Dermis microvascular lymphatic vessel endothelial cell (primary cell): Measurements from ENCODE around the gene ACSM6. TPM values are rescaled to one million over a fixed set of nuclear protein-coding genes. Genes with fewer than 3 reads are reported as not detected.

Experiments used
- DNase-seq, 2 donors: peaks; one replicate each; pipeline versions ENCODE4 v3.0.0 to v3.0.0-alpha.2; 2010; ENCODE audit warnings: low read depth in 2 of 2
- total RNA-seq: library from RNA; depleted of rRNA; stranded (reverse); fragments of >200 nt; gene quantifications from 2 replicates; pipeline ENCODE4 v1.2.1, GENCODE V29; 2014

Gene ACSM6
- total RNA-seq, 1 donor from 2014 or later: not detected

GRCh38 chr10:95267251-95267650, 73.2 kb downstream of the ACSM6 start:
- DNase-seq: no peak

- peak; percentile 85 to 96 for DNase-seq
Observed at GRCh38 chr10:95268438-95268837, 74.4 kb downstream of the ACSM6 start.

DNA sequence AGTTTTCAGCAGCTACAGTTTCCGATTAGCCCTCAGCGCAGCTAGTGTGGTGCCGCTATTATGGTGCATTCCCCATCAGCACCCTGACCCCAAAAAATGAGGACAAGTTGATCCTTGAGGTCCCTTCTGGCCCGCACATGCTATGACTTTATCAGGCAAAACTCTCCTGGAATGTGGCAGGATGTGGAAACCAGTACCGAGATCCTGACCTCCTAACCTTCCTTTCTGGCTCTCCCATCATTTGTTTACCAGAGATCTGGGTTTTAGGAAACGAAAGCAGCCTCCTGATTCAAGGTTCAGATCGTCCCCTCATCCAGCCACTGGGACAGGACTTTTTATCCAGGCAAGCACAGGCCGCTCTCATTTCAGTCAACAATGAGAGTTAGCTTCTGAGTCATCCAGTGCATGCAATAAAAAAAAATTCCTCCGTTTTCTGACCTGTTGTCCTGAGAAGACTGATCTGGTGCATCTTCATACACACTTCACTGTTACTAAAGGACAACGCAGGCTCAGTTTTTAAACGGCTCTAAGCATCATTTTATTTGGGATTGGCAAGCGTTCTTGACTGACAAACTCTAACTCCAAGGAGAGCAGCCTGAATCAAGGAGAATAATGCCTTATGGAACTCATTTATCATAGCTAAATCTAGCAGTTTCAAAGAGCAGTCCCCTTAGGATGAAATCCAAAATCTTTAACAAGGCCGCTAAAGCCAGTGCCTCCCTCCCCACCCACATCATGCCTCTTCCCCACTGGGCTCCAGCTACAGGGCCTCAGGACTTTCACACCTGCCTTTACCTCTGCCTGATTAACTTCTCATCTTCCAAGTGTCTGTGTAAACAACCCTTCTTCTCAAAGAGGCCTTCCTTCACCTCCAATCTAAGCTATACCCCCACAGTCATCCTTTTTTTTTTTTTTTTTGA, 79.6 kb downstream of the ACSM6 start:
- peak; percentile 86 to 92 for DNase-seq

DNA sequence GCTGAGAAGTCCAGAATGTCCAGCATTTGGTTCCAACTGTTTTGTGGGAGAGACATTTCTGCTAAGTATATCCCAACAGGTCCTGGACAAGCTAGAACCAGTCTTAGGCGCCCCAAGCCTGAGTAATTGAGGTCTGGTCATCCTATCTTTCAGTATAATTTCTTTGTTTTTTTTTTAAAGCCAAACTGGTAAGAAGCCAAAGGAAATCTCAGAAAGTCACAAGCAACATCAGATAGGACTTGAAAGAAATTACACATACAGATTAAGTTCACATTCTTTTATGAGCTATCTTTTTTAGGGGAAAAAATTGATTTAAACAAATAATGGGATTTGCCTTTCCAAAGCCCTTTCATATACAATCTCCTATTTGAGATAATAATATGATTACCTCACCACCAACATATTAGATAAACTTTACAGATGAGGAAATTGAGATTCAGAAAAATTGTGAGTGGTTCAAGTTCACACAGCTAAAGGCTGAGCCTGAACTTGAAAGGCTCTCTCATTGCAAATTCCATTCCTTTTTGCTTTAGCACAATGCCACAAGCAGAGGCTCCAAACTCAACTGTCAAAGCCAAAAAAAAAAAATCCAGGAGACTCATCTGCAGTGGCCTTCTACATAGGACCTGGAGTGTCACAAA, 81.8 kb downstream of the ACSM6 start:
- no peak for DNase-seq

GRCh38 chr10:95276367-95277200, 82.5 kb downstream of the ACSM6 start:
- no peak for DNase-seq

DNA sequence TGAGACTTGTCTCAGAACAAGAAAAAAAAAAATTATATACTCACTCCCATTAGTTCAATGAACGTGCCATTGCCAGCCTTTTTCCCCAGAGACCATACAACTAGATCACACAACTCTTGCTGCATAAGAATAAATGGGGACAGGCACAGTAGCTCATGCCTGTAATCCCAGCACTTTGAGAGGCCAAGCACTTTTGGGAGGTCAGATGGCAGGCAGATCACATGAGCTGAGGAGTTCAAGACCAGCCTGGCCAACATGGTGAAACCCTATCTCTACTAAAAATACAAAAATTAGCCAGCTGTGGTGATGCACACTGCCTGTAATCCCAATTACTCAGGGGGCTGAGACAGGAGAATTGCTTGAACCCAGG, 83.1 kb downstream of the ACSM6 start:
- DNase-seq: no peak

DNA sequence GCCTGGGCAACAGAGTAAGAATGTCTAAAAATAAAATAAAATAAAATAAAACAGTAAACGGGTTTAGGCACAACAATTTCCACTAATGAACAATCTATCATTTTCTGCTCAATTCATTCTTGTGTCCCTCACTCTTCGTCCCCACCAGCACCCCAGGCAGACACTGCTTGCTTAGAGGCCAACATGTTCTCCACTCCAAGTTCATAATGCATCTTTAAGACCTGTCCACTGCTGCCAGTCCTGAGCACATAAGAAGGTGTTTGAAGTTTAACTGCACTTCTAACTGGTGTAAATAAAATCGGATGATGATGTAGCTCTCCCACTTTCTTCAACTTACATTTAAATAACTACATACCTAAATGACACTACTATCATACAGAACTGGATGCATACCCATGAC, 83.6 kb downstream of the ACSM6 start:
- DNase-seq: no peak

Other genes with a start within 250 kb of the ACSM6 start
- gene CYP2C8, start 124.7 kb upstream of the ACSM6 start, total RNA-seq: under 0.01 TPM in 1 of 2 replicates, not detected in the other
- gene PDLIM1, start 96.8 kb downstream of the ACSM6 start, total RNA-seq: 51.1 and 122 TPM in 2 replicates